T-helper 1 cell (primary cell): Measurements from ENCODE around the gene ECEL1.
"Not testable (repeated sequence)": the region's sequence is repeated elsewhere in the genome, so short reads cannot be mapped to it uniquely, and the experiment has no call there.

Experiments used
- DNase-seq, 5 donors: peaks; one replicate each; pipeline ENCODE4 v3.0.0-alpha.2; 2012 to 2020

ECEL1 gene

DNA sequence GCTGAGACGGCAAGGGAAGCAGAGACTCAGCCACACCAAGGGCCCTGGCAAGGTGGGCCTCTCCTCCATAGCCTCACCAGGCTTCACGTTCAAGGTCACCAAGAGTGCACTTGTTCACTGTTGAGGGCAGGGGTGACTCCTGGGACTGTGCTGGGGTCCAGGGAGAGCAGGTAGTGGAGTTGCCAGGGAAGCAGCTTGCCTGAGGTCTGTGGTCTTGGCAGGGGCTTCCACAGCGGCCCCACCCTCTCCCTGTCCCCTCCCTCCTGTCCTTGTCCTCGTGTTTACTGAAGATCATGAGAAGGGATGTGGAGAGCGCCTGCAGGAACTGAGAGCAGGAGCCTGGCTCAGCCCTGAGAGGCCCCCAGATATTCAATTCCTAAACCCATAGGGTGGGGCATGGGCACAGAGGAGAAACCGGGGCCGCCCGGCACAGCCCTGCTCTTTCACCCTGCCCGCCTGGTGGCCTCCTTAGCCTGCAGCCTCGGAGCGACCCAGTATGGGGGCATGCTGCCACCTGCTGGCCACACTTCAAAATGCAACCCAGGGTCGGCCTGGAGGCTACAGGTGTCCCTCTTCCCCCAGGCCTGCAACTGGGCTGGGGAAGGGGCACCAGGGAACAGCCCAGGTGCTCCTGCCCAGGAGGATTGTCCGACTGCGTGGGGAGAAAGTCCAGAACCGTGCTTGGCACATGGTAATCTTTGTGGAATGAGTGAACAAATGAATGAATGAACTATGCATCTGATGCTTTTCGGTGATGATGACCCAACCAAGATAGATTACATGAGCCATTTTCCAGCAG, 47.2 kb downstream of the ECEL1 start:
- peak; percentile 64 to 81 (median 72) for DNase-seq

DNA sequence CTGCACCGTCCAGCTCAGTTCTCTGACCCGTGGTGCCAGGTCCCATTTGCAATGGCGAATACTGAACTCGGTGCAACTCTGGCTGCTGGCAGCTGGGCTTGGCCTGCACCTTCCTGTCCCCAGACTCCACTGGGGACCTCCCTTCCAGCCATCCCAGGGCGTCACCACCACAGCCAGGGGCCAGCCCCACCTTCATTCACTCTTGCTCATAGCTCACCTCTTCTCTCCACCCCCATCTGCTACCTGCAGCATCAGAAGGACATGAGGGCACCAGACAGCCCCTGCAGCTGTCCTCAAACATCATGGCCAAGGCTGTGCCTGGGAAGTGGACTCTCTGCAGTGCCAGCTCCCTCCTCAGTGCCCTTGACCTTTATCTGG, 47.9 kb downstream of the ECEL1 start:
- no peak for DNase-seq

DNA sequence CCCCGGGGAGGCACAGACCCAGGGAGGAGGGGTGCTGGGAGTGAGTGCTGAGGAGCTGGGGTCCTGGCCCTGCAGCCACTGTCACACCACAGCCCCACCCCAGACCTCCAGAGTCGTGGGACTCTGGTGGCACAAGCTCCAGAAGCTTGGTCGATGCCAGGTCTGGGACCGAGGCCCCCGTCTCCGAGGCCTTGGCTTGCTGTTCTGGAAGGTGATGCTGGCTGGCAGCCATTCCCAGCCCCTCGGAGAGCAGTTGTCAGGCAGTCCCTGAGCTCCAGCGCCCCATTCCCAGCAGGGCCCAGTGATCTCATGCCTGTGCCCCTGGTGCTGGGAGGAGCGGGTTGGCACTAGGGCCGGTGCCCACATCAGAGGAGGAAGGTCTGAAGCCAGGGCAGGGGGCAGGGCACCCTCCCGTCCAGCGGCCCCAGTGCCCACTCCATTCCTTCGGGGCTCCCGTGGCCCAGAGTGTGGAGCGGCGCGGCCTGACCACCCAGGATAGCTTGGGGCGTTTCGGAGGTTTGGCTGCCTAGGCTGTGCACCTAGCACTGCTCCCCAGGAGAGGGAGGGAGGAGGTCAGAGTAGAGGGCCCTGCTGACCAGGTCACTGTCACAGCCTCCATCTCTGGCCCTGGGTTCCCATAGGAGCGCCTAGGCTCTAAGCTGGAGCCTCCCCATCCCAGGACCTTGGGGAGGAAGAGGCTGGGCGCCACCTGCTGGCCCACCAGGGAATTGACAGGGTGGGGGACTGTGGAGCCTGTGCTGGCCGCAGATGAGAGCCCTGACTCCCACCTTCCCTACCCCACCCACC, 48.5 kb downstream of the ECEL1 start:
- DNase-seq, result peak in 2 of 5 donors; percentile 14 to 32

DNA sequence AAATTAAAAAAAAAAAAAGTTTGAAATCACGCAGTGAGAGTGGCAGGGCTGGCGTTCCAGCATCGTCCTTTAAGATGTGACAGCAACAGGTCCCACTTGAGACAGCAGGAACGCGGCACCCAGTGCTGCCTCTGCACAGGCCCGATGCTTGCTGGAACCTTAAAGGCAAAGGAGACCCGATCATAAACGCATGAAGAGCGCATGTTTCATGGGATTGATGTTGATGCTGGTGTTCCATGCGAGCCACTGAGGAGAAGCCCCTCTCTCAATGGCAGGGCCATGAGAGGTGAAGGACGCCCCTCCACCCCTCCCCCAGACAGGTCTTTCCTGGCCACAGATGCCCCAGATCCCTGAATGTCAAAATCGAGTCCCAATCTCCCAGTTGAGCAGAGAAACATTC, 49.5 kb downstream of the ECEL1 start:
- DNase-seq, result no peak

DNA sequence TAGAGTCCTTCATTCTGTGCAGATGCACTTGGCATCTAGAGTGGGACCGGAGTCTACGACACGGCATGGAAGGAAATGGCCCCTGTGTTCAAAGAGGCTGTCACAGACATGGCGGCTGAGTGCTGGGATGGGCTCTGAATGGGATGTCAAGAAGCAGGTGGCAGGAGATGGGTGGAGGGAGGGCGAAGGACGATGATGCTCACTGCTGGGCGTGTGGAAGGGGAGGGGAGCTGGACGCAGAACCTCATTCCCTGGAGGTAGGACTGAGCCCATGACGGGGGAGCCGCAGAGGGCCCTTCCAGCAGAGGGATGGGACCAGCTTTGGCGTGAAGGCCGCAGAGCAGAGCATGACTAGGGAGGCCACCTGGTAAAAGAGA, 50.5 kb downstream of the ECEL1 start:
- no peak for DNase-seq

DNA sequence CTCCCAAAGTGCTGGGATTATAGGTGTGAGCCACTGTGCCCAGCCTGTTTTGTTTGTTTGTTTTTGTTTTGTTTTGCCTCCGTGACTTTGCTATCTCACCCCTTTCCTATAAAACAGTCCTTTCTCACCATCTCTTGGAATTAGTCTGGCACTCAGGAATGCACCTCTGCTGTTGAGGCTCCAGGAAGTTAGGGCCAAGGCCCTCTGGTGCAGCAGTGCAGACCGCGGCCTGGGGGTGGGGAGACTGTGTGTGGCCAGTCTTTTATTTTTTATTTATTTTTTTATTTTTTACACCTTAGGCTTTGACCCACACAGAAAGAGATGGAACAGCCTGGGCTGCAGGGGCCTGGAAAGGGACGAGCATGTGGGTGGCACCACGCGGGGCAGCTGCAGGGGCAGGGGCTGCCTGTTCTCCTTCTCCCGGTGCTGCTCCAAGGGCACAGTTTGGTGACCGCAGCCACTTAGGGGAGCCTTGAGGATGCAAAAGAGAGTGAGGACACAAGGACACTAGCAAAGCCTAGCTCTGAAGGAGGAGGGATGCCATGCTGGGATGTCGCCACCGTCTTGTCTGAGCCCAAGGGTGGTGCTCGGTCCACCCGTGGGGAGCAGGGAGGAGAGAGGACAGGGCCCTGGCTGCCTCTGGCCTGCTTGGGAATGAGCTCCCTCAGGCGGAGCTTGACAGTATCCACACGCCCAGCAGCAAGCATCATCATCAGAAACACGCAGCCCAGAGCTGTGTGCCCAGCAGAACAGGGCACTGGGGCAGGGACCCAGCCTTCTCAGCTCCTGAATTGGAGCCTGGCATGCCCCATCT, 51.0 kb downstream of the ECEL1 start:
- no peak for DNase-seq

DNA sequence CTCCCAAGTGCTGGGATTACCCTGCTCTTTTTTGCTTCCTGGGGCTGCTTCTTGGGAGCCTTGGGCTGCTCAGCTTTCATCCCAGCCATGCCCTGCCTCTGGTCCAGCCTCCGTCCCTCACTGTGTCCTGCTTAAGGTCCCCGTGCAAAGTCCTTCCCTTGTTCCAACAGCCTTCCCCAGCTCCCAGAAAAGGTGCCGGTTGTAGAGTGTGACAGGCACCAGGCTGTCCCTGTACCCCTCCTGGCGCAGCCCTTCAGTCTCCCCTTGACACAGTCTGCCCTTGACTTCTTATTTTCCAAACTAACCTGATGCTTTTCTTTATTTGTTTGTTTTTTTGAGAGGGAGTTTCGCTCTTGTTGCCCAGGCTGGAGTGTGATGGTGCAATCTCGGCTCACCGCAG, 51.8 kb downstream of the ECEL1 start:
- no peak for DNase-seq

DNA sequence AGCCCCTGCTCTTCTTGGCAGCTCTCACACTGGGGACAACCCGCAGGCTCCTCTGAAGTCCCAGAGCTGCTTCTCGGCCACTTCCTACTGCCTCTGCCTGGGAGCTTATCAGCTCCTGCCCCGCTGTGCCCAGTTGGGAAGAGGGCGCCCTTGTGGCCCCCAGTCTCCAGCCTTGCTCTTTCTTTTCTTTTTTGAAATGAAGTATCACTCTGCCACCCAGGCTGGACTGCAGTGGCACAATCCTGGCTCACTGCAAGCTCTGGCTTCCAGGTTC, 52.3 kb downstream of the ECEL1 start:
- no peak for DNase-seq

DNA sequence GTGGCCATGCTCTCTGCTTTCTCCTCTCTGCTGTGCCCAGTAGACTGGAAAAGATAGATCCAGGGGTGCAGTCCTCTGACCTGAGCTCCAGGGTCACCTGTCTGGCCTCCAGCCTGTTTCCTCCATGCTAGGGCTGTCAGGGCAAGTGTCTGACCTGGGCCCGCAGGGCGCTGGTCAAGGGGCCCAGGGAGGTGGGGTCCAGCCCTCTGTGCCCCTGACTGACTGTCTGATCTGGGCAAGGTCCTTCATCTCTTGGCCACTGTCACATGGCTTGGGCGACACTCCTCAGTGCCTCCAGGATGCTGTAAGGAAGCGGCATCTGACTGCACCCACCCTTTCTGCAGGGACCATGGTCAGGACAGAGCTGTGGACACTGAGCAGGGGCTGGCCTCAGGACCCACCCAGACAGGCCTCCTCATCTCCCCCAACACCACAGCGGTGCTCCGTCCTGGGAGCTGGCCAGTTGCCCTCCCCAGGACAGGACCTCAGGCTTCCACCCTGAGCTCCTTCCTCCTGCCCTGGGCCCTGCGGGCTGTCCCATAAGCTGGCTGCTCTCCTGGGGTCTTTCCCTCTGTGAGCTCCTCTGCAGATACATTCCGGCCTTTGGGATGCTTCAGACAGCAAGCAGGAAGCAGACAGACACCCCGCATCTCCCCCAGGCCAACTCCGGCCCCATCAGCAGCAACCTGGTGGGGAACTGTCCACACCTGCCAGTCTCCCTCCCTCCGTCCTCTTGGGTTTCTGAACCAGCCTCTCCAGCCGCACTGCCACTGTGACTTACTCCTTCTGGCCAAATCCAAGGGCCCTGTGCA, 52.9 kb downstream of the ECEL1 start:
- DNase-seq, result no peak

DNA sequence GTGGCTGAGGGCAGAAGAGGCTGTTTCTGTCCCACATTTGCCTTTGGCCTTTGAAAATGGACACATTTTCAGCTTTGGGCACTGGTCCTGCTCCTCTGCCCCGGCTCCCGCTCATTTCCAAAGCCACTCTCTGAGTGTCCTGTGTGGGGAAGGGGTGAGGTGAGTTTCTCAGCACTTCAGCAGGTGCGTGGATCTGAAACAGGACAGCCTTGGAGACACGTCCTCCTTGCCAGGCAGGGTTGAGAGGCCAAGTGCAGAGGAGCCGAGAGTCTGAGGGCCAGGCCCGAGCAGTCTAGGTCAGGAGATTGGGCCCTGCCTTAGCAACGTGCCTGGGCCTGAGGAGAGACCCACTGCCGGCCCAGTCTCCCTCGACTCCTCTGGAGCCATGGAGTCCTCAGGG, 53.5 kb downstream of the ECEL1 start:
- no peak for DNase-seq

DNA sequence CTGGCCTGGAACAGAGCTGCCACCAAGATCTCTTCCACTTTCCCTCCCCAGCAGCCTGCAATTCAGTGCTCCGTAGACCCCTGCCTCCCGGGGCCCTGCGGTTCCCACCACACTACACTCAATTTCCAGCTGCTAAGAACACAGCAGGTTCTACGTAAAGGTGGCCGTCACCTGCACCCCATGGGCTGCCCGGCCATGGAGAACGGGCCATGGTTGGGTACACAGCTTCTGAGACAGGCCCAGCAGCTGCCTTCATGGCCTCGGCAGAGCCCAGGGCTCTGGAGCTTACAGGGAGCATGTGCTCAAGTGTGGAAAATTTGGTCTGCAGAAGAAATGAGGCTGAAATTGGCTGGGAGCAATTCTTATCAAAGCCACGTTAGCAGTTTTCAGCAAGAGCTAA, 54.0 kb downstream of the ECEL1 start:
- DNase-seq, result not testable (repeated sequence)

DNA sequence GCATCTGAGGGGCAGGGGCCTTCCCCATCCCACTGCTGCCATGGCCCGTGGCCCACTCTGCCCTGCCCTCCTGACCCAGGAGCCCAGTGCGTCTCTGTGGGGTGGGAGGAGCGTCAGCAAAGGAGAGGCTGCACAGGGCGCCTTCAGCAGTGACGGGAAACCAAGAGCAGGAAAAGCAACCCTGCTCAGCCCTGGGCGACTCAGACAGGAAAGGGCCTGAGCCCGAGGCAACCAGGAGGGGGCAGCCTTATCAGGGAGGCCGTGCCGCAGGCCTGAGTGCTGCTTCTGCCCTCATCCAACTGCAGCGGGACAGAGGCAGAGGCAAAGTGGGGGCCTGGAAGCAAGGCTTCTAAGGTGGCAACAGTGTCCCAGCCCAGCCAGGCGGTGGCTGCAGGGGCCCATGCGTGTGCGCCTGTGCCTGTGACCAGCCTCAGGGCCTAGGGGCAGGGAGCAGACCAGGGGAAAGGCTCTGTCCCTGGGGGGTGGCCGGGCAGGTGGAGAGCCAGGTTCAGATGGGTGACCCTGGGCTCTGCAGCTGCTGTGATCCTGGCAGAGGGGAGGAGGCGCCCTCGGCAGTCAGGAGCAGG, 54.9 kb downstream of the ECEL1 start:
- DNase-seq, result no peak

DNA sequence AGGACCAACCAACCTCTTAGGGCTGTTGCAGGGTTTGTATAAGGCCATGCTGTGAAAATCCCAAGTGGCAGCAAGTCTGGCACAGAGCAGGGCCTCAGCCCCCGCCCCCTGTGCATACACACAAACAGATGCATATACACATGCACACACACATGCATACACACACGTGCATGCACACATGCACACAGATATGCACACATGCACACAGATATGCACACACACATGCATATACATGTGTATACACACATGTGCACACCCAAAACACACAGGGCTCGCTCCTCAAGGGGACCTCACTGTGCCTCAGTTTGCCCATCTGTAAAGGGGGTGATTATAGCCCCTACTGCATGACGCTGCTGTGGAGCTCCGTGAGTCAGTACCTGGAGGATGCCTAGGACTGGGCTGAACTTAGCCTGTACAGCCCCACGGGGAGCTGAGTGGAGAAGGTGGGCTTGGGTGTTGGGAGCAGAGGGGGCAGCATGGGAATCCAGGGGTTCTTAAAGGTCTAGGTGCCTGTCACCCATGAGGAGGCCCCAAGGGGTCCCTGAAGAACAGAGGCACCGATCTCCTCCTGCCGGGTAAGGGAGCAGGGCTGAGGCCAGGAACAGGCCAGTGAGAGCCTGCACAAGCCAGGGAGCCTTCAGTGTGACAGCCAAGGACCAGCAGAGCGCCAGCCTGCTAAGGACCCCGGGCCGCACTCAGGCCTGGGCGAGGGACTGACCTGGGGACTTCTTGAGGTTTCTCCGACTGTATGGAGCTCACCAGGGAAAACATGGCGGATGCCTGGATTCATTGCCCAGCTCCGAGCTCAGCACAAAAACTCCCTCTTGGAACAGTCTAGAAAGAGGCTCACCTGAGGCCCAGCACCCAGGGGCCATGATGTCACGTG, 55.7 kb downstream of the ECEL1 start:
- no peak for DNase-seq
